Measurements from ENCODE around the gene PKDREJ.

DNA sequence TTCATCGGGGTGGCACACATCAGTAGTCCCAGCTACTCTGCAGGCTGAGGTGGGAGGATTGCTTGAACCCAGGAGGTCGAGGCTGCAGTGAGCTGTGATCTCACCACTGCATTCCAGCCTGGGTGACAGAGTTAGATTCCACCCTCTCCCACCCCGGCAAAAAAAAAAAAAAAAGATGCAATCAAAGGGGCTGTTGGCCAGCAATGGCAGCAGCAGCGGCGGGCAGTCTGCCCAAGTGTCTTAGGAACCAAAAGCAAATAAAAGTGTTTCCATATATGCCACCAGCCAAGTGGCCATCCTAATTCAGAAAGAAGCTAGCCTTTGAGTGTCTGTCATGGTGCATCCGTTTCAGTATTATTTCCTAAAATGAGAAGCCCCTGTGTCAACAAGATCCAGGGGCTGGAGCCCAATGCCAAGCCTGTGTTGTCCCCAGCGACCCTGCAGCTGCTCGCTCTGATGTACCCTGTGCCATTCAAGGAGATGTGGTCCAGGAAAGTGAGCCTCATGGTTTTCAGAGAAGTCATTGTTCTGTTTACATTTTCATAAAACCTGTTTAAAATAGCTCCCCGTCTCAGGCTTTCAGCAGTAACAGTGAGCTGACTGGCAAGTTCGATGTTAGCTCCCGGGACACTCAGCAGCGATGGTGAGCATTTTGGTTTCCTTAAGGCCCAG is 25.6 kb downstream of the PKDREJ start:
- TF ChIP-seq, protein P1, sequence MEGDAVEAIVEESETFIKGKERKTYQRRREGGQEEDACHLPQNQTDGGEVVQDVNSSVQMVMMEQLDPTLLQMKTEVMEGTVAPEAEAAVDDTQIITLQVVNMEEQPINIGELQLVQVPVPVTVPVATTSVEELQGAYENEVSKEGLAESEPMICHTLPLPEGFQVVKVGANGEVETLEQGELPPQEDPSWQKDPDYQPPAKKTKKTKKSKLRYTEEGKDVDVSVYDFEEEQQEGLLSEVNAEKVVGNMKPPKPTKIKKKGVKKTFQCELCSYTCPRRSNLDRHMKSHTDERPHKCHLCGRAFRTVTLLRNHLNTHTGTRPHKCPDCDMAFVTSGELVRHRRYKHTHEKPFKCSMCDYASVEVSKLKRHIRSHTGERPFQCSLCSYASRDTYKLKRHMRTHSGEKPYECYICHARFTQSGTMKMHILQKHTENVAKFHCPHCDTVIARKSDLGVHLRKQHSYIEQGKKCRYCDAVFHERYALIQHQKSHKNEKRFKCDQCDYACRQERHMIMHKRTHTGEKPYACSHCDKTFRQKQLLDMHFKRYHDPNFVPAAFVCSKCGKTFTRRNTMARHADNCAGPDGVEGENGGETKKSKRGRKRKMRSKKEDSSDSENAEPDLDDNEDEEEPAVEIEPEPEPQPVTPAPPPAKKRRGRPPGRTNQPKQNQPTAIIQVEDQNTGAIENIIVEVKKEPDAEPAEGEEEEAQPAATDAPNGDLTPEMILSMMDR (conservative IDR thresholded peaks at IDR 0.05 in 1 of 2, IDR thresholded peaks at IDR 0.05 in 1 of 2; ENCODE audit: low read depth in 1 of 2, low read length in 2 of 2): no peak
- no peak for TF ChIP-seq EZH2 (IDR thresholded peaks at IDR 0.05; ENCODE audit: low read length, missing control alignments)

All from fibroblast of lung (primary cell).